ENCODE measurements around the gene UBE2I. TPM values are rescaled to one million over a fixed set of nuclear protein-coding genes. Genes with fewer than 3 reads are reported as not detected.
"Not testable (repeated sequence)": the region's sequence is repeated elsewhere in the genome, so short reads cannot be mapped to it uniquely, and the experiment has no call there.

The UBE2I gene
- 108 TPM for total RNA-seq

GRCh38 chr16:1308977-1309885, at the start of gene UBE2I:
TSS of gene UBE2I (plus strand) at chr16:1309636. CDS start at chr16:1314031, 4,395 bp downstream.
- no peaks in the 10 kb centered on the region for H3K27me3 ChIP-seq (ENCODE audit: insufficient read depth, low read length)
- H3K4me3 ChIP-seq (ENCODE audit: low read length) = peak within 1 kb of the TSS; percentile 70
- peaks cover 64% of the 10 kb centered on the region for H3K4me1 ChIP-seq (ENCODE audit: insufficient read depth, low read length)
- no peaks in the 10 kb centered on the region for H3K9me3 ChIP-seq (ENCODE audit: low read depth, low read length)

- Histone ChIP-seq H3K27me3 (ENCODE audit: insufficient read depth, low read length) (peaks cover 5% of the 10 kb centered on the region), H3K4me1 (ENCODE audit: insufficient read depth, low read length) (no peaks in the 10 kb centered on the region), H3K4me3 (ENCODE audit: low read length) (no peak overlapping the region), H3K9me3 (ENCODE audit: low read depth, low read length) (no peaks in the 10 kb centered on the region)
Observed at GRCh38 chr16:1259760-1260068, 49.7 kb upstream of the UBE2I start.

- H3K4me1 ChIP-seq (ENCODE audit: insufficient read depth, low read length) = no peaks in the 10 kb centered on the region
- no peak overlapping the region for H3K4me3 ChIP-seq (ENCODE audit: low read length)
- H3K27me3 ChIP-seq (ENCODE audit: insufficient read depth, low read length) = peaks cover 5% of the 10 kb centered on the region
- H3K9me3 ChIP-seq (ENCODE audit: low read depth, low read length) = no peaks in the 10 kb centered on the region
Observed at GRCh38 chr16:1260101-1260680, 49.2 kb upstream of the UBE2I start.

DNA sequence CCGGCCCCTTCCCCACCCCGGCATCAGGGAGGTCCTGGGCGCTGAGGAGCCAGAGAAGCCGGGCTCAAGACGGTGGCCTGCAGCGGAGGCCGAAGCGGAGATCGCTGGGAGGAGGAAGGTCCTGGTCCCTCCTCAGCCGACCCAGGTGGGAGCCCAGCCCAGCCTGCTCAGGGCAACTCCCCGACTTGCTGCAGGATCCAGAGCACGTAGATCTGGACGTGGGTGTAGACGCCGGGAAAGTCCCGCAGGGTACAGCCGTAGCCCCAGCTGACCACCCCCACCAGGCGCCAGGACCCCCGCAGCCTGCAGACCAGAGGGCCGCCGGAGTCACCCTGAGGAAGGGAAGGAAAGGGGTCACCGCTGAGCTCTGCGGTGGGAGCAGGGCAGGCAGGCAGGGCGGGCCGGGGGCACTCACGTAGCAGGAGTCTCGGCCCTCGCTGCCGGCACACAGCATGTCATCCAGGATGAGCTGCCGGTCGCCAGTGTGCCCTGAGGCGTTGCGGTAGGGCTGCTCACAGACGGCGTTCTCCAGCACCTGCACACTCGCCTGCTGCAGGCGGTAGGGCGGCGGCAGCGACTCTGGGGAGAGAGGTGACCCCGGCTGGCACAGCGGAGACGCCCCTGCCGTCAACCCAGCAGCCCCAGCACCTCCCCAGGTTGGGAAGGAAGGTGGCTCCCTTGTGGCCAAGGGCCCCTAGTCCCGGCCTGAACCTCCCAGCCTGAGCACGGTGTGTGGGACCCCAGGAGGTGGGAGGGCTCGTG, 48.1 kb upstream of the UBE2I start:
- Histone ChIP-seq H3K4me1 (ENCODE audit: insufficient read depth, low read length) (no peaks in the 10 kb centered on the region), H3K27me3 (ENCODE audit: insufficient read depth, low read length) (peaks cover 5% of the 10 kb centered on the region), H3K4me3 (ENCODE audit: low read length) (no peak overlapping the region), H3K9me3 (ENCODE audit: low read depth, low read length) (no peaks in the 10 kb centered on the region)

GRCh38 chr16:1262210-1262845, 47.1 kb upstream of the UBE2I start:
- no peak overlapping the region for H3K4me3 ChIP-seq (ENCODE audit: low read length)
- no peaks in the 10 kb centered on the region for H3K4me1 ChIP-seq (ENCODE audit: insufficient read depth, low read length)
- peaks cover 5% of the 10 kb centered on the region for H3K27me3 ChIP-seq (ENCODE audit: insufficient read depth, low read length)
- no peaks in the 10 kb centered on the region for H3K9me3 ChIP-seq (ENCODE audit: low read depth, low read length)

DNA sequence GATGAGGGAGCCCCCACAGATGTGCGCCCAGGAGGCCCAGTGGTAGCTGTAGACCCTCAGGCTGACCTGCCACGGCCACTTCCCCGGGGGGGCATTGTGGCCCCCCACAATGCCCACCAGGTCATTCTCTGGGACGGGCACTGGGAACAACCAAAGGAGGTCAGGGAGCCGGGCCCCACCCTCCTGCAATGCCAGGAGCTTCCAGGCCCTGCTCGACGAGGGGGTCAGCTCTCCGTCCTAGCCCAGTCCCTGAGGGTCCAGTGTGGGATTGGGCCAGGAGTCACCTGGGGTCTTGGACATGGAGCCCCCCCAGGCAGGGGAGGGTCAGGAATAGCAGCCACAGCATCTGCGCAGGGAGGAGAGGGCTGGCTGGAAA, 46.6 kb upstream of the UBE2I start:
- H3K9me3 ChIP-seq (ENCODE audit: low read depth, low read length) = no peaks in the 10 kb centered on the region
- H3K4me1 ChIP-seq (ENCODE audit: insufficient read depth, low read length) = no peaks in the 10 kb centered on the region
- no peak overlapping the region for H3K4me3 ChIP-seq (ENCODE audit: low read length)
- H3K27me3 ChIP-seq (ENCODE audit: insufficient read depth, low read length) = peaks cover 5% of the 10 kb centered on the region

- no peaks in the 10 kb centered on the region for H3K4me1 ChIP-seq (ENCODE audit: insufficient read depth, low read length)
- H3K4me3 ChIP-seq (ENCODE audit: low read length) = no peak overlapping the region
- no peaks in the 10 kb centered on the region for H3K9me3 ChIP-seq (ENCODE audit: low read depth, low read length)
- H3K27me3 ChIP-seq (ENCODE audit: insufficient read depth, low read length) = peaks cover 5% of the 10 kb centered on the region
Observed at GRCh38 chr16:1263591-1264344, 45.7 kb upstream of the UBE2I start.

GRCh38 chr16:1264345-1265089, 44.9 kb upstream of the UBE2I start:
- no peak overlapping the region for H3K4me3 ChIP-seq (ENCODE audit: low read length)
- H3K27me3 ChIP-seq (ENCODE audit: insufficient read depth, low read length) = peaks cover 5% of the 10 kb centered on the region
- no peaks in the 10 kb centered on the region for H3K9me3 ChIP-seq (ENCODE audit: low read depth, low read length)
- no peaks in the 10 kb centered on the region for H3K4me1 ChIP-seq (ENCODE audit: insufficient read depth, low read length)

DNA sequence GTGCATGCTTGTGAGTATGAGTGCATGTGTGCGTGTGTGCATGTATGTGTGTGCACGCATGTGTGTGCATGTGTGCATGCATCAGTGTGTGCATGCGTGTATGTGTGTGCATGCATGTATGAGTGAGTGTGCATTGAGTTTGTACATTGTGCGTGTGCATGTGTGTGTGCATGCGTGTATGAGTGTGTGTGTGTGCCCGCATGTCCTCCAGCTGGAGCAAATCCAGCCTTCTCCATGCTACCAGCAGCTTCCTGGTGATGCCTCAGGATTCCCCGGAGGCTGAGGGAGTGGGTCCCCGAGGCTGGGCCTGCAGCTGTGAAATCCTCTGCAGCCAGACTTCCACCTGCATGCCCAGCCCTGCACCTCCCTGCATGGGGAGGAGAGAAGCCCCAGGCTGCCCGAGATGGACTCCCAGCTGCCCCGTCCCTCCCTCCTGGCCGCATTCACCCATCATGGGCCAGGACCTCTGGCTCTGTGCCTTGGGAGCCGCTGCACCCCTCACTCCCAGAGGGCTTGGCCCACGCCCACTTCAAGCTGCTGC, 44.3 kb upstream of the UBE2I start:
- Histone ChIP-seq H3K9me3 (ENCODE audit: low read depth, low read length) (no peaks in the 10 kb centered on the region), H3K4me1 (ENCODE audit: insufficient read depth, low read length) (no peaks in the 10 kb centered on the region), H3K27me3 (ENCODE audit: insufficient read depth, low read length) (peaks cover 5% of the 10 kb centered on the region), H3K4me3 (ENCODE audit: low read length) (no peak overlapping the region)

DNA sequence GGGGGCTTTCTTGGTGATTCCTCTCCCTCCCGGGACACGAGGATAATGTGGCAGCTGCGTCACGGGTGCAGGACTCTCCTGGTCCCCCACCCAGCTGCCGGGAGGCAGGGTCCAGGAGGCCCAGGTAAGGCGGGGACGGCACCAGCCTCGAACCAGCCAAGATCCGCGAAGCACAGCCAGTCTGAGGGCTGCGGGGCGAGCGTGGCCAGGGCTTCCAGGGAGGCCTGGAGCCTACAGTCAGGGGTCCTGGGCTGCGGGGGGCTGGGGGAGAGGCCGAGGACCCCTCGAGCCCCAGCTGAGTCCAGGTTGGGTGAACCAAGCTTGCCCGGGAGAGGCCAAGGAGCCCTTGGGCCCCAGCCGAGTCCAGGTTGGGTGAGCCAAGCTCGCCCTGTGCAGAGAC, 43.6 kb upstream of the UBE2I start:
- Histone ChIP-seq H3K27me3 (ENCODE audit: insufficient read depth, low read length) (no peaks in the 10 kb centered on the region), H3K4me1 (ENCODE audit: insufficient read depth, low read length) (no peaks in the 10 kb centered on the region), H3K9me3 (ENCODE audit: low read depth, low read length) (no peaks in the 10 kb centered on the region), H3K4me3 (ENCODE audit: low read length) (no peak overlapping the region)

- not testable (repeated sequence) for H3K9me3 ChIP-seq (ENCODE audit: low read depth, low read length)
Observed at GRCh38 chr16:1269418-1269817, 40.0 kb upstream of the UBE2I start.

GRCh38 chr16:1271380-1271723, 38.1 kb upstream of the UBE2I start:
- no peaks in the 10 kb centered on the region for H3K9me3 ChIP-seq (ENCODE audit: low read depth, low read length)
- no peaks in the 10 kb centered on the region for H3K27me3 ChIP-seq (ENCODE audit: insufficient read depth, low read length)
- H3K4me1 ChIP-seq (ENCODE audit: insufficient read depth, low read length) = no peaks in the 10 kb centered on the region
- no peak overlapping the region for H3K4me3 ChIP-seq (ENCODE audit: low read length)

More at GRCh38 chr16:1269418-1269817, 40.0 kb upstream of the UBE2I start:
- H3K4me1 ChIP-seq (ENCODE audit: insufficient read depth, low read length); H3K27me3 ChIP-seq (ENCODE audit: insufficient read depth, low read length); H3K4me3 ChIP-seq (ENCODE audit: low read length): not testable (repeated sequence)

- not testable (repeated sequence) for H3K4me1 ChIP-seq (ENCODE audit: insufficient read depth, low read length); H3K9me3 ChIP-seq (ENCODE audit: low read depth, low read length); H3K4me3 ChIP-seq (ENCODE audit: low read length); H3K27me3 ChIP-seq (ENCODE audit: insufficient read depth, low read length)
Observed at GRCh38 chr16:1271724-1272413, 37.6 kb upstream of the UBE2I start.

Measured in mononuclear cell (primary cell).